ENCODE results near the gene ZG16B.

ZG16B gene

GRCh38 chr16:2867987-2868789 is 38.1 kb downstream of the ZG16B start:
- peak; percentile 94 for DNase-seq (ENCODE audit: low read depth in 2 of 2)

- no peak for DNase-seq (ENCODE audit: low read depth in 2 of 2)
These were observed 41.8 kb downstream of the ZG16B start for GRCh38 chr16:2871926-2872325.

DNA sequence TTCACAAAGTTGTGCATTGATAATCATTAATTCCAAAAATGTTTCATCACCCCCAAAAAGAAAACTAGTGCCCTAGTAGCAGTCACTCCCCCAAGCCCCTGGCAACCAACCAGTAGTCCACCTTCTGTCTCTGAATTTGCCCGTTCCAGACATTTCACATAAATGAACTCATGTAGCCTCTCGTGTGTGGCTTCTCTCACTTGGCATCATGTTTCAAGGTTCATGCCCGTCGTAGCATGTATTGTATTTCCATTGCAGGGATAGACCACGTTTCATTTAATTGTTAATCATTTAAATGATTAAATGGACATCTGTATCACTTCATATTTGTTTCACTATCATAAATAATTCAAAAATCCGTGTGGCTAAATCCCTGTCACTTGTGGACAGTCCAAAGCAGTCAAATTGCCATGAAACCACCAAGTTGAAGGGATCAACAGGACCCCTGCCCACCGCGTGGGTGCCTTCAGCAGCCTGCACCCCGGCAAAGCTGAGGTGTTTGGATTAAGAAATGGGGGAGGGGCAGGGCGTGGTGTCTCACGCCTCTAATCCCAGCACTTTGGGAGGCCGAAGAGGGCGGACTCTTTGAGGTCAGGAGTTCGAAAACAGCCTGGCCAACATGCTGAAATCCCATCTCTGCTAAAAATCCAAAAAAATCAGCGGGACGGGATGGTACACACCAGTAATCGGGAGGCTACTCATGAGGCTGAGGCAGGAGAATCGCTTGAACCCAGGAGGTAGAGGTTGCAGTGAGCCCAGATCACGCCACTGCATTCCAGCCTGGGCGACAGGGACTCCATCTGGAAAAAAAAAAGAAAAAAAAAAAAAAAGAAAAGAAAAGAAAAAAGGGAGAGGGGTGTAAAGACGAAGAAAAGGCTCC is 44.2 kb downstream of the ZG16B start:
- no peak for DNase-seq (ENCODE audit: low read depth in 2 of 2)

DNA sequence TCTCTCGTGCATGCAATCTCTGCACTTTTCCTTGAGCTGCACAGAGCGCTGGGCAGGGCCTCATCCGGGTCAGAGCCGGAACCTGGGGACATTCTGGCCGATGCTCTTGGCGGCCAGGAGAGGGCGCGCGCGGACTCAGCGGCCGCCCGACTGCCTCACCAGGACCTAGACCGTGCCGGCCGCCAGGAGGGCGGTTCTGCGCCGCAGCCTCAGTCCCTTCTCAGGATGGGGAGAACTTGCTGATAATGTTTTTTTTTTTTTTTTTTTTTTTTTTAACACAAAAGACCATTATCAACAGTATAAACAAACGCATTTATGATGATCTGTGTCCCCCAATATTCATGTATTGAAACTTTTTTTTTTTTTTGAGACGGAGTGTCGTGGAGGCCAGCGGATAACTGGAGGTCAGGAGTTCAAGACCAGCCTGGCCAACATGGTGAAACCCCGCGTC is 44.8 kb downstream of the ZG16B start:
- peak; percentile 63 to 70 for DNase-seq (ENCODE audit: low read depth in 2 of 2)

- DNase-seq (ENCODE audit: low read depth in 2 of 2) = no peak
These were observed 49.9 kb downstream of the ZG16B start for GRCh38 chr16:2879854-2880508.
